ENCODE measurements around the gene EDA. TPM values are rescaled to one million over a fixed set of nuclear protein-coding genes. Genes with fewer than 3 reads are reported as not detected.

EDA gene
- total RNA-seq, 1 experiment from 2014 or later, result 5.2 TPM

DNA sequence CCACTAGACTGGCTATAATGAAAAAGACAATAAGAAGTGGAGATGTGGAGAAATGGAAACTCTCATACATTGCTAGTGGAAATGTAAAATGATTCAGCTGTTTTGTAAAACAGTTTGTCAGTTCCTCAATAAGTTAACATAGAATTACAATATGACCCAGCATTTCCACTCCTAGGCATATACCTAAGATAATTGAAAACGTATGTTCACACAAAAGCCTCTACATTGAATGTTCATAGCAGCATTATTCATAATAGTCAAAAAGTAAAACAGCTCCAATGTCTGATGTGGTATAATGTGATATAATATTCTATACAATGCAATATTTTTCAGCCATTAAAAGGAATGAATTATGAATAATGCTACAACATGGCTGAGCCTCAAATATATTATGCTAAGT is 10.2 kb downstream of the EDA start:
- RAD21 ChIA-PET (ENCODE audit: low non-redundant PET in 1 of 2, low total read pairs in 2 of 2, uncharacterized antibody in 2 of 2, unreplicated experiment in 2 of 2), result no interaction called here
- H3K79me2 ChIP-seq (ENCODE audit: insufficient read depth, low read length), result no peaks in the 10 kb centered on the region
- ATAC-seq (no peak), DNase-seq (ENCODE audit: low read depth, low spot score) (no peak)
- H3K9me3 ChIP-seq (ENCODE audit: control insufficient read depth in 1 of 2, insufficient read depth in 1 of 2, low read depth in 1 of 2, low read length in 2 of 2), result no peaks in the 10 kb centered on the region
- CTCF ChIA-PET, result no interaction called here
- no peak overlapping the region for H3K4me3 ChIP-seq (replicated peaks in 1 of 2; ENCODE audit: low read depth in 1 of 2, low read length in 2 of 2)
- TF ChIP-seq EZH2phosphoT487 (IDR thresholded peaks at IDR 0.05; ENCODE audit: borderline replicate concordance) (no peak), JUND (IDR thresholded peaks at IDR 0.05) (no peak), ZFX (IDR thresholded peaks at IDR 0.05) (no peak), EZH2 (IDR thresholded peaks at IDR 0.05) (no peak), ZNF274 (IDR thresholded peaks at IDR 0.05; ENCODE audit: low read depth, low read length) (no peak), TCF7L2 (IDR thresholded peaks at IDR 0.05; ENCODE audit: borderline replicate concordance, extremely low read depth, insufficient read depth, insufficient read length) (no peak), CEBPB (IDR thresholded peaks at IDR 0.05; ENCODE audit: low read depth) (no peak), POLR2A (IDR thresholded peaks at IDR 0.05; ENCODE audit: borderline replicate concordance, extremely low read depth, insufficient read depth, insufficient read length) (no peak), FOSL1 (IDR thresholded peaks at IDR 0.05; ENCODE audit: low read depth) (no peak), RAD21 (IDR thresholded peaks at IDR 0.05; ENCODE audit: low read depth) (no peak), SP1 (IDR thresholded peaks at IDR 0.05; ENCODE audit: low read depth) (no peak), SIN3A (IDR thresholded peaks at IDR 0.05; ENCODE audit: low read depth) (no peak), YY1 (IDR thresholded peaks at IDR 0.05; ENCODE audit: extremely low read depth, insufficient replicate concordance, low read depth, low read length) (no peak), CBX3 (IDR thresholded peaks at IDR 0.05; ENCODE audit: low read depth) (no peak), SRF (IDR thresholded peaks at IDR 0.05; ENCODE audit: low read depth) (no peak)
- TF ChIP-seq, protein P1, sequence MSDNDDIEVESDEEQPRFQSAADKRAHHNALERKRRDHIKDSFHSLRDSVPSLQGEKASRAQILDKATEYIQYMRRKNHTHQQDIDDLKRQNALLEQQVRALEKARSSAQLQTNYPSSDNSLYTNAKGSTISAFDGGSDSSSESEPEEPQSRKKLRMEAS (IDR thresholded peaks at IDR 0.05), result no peak
- TF ChIP-seq, protein P2, sequence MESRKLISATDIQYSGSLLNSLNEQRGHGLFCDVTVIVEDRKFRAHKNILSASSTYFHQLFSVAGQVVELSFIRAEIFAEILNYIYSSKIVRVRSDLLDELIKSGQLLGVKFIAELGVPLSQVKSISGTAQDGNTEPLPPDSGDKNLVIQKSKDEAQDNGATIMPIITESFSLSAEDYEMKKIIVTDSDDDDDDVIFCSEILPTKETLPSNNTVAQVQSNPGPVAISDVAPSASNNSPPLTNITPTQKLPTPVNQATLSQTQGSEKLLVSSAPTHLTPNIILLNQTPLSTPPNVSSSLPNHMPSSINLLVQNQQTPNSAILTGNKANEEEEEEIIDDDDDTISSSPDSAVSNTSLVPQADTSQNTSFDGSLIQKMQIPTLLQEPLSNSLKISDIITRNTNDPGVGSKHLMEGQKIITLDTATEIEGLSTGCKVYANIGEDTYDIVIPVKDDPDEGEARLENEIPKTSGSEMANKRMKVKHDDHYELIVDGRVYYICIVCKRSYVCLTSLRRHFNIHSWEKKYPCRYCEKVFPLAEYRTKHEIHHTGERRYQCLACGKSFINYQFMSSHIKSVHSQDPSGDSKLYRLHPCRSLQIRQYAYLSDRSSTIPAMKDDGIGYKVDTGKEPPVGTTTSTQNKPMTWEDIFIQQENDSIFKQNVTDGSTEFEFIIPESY (IDR thresholded peaks at IDR 0.05; ENCODE audit: extremely low read depth, insufficient replicate concordance, low read length), result no peak
- TF ChIP-seq, protein P3, sequence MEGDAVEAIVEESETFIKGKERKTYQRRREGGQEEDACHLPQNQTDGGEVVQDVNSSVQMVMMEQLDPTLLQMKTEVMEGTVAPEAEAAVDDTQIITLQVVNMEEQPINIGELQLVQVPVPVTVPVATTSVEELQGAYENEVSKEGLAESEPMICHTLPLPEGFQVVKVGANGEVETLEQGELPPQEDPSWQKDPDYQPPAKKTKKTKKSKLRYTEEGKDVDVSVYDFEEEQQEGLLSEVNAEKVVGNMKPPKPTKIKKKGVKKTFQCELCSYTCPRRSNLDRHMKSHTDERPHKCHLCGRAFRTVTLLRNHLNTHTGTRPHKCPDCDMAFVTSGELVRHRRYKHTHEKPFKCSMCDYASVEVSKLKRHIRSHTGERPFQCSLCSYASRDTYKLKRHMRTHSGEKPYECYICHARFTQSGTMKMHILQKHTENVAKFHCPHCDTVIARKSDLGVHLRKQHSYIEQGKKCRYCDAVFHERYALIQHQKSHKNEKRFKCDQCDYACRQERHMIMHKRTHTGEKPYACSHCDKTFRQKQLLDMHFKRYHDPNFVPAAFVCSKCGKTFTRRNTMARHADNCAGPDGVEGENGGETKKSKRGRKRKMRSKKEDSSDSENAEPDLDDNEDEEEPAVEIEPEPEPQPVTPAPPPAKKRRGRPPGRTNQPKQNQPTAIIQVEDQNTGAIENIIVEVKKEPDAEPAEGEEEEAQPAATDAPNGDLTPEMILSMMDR (IDR thresholded peaks at IDR 0.05 in 2 of 3, conservative IDR thresholded peaks at IDR 0.05 in 1 of 3; ENCODE audit: borderline replicate concordance in 1 of 3, insufficient read depth in 1 of 3, low read depth in 2 of 3, low read length in 2 of 3), result no peak
- TF ChIP-seq, protein P4, sequence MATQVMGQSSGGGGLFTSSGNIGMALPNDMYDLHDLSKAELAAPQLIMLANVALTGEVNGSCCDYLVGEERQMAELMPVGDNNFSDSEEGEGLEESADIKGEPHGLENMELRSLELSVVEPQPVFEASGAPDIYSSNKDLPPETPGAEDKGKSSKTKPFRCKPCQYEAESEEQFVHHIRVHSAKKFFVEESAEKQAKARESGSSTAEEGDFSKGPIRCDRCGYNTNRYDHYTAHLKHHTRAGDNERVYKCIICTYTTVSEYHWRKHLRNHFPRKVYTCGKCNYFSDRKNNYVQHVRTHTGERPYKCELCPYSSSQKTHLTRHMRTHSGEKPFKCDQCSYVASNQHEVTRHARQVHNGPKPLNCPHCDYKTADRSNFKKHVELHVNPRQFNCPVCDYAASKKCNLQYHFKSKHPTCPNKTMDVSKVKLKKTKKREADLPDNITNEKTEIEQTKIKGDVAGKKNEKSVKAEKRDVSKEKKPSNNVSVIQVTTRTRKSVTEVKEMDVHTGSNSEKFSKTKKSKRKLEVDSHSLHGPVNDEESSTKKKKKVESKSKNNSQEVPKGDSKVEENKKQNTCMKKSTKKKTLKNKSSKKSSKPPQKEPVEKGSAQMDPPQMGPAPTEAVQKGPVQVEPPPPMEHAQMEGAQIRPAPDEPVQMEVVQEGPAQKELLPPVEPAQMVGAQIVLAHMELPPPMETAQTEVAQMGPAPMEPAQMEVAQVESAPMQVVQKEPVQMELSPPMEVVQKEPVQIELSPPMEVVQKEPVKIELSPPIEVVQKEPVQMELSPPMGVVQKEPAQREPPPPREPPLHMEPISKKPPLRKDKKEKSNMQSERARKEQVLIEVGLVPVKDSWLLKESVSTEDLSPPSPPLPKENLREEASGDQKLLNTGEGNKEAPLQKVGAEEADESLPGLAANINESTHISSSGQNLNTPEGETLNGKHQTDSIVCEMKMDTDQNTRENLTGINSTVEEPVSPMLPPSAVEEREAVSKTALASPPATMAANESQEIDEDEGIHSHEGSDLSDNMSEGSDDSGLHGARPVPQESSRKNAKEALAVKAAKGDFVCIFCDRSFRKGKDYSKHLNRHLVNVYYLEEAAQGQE (IDR thresholded peaks at IDR 0.05; ENCODE audit: low read depth), result no peak
- TF ChIP-seq, protein P5, sequence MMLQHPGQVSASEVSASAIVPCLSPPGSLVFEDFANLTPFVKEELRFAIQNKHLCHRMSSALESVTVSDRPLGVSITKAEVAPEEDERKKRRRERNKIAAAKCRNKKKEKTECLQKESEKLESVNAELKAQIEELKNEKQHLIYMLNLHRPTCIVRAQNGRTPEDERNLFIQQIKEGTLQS (IDR thresholded peaks at IDR 0.05), result no peak
- H3K9ac ChIP-seq (ENCODE audit: low read length), result no peak overlapping the region
- no peaks in the 10 kb centered on the region for H3K4me1 ChIP-seq (ENCODE audit: control insufficient read depth in 1 of 2, insufficient read depth in 2 of 2, low read length in 2 of 2)
- no peak overlapping the region for H3K27ac ChIP-seq (ENCODE audit: low read depth, low read length)
- H2AFZ ChIP-seq (ENCODE audit: low read depth, low read length, poor library complexity, severe bottlenecking), result no peak overlapping the region
- H3K9me2 ChIP-seq (ENCODE audit: insufficient read depth), result no peaks in the 10 kb centered on the region
- H3K27me3 ChIP-seq (ENCODE audit: insufficient read depth, low read length), result no peaks in the 10 kb centered on the region
- intact Hi-C loops (cut with micrococcal nuclease), result no loop called here
- no peak overlapping the region for H3K4me2 ChIP-seq (ENCODE audit: low read length)
- POLR2A ChIA-PET, result no interaction called here
- no peaks in the 10 kb centered on the region for H4K20me1 ChIP-seq (ENCODE audit: insufficient read depth)
- BruUV-seq (replicated peaks), result no TSS peak
- H3K36me3 ChIP-seq (ENCODE audit: control insufficient read depth in 1 of 2, insufficient read depth in 2 of 2, low read length in 2 of 2), result no peaks in the 10 kb centered on the region
